OCI-LY7 (cell line): ENCODE measurements around the gene BBS9. TPM values are rescaled to one million over a fixed set of nuclear protein-coding genes. Genes with fewer than 3 reads are reported as not detected.

Experiments
- BruUV-seq: library from RNA; stranded (reverse); fragments of 400-500 nt; replicated peaks from 2 replicates; lab custom pipeline; 2021; lab: Mats Ljungman, UMichigan
- CTCF ChIA-PET: fragments of 300-600 bp; sonication (Branson Sonifier 250); formaldehyde crosslinking; loops from one replicate; lab custom pipeline; 2022; ENCODE audit warnings: antibody characterized with exemption; ENCODE audit not compliant: unreplicated experiment; lab: Charles Lee
- POLR2A ChIA-PET: fragments of 300-600 bp; sonication (Branson Sonifier 250); formaldehyde crosslinking; loops from one replicate; lab custom pipeline; 2022; ENCODE audit warnings: antibody characterized with exemption; lab: Charles Lee
- DNase-seq: peaks from one replicate; pipeline ENCODE4 v3.0.0-alpha.2; 2015; ENCODE audit warnings: low spot score
- H2AFZ ChIP-seq: fragments of 200-600 bp; sonication (generic), shearing (Covaris generic); 2 replicates; pipeline ENCODE4 v1.6.1; 2014; ENCODE audit warnings: mild to moderate bottlenecking, antibody characterized with exemption, low read length, moderate library complexity
- H3K27ac ChIP-seq: fragments of 200-600 bp; sonication (generic); 2 replicates; pipeline ENCODE4 v1.5.1; 2014; ENCODE audit warnings: mixed run types, low read depth, mild to moderate bottlenecking, moderate library complexity, low read length, inconsistent platforms; ENCODE audit not compliant: poor library complexity, severe bottlenecking
- H3K36me3 ChIP-seq: fragments of 200-600 bp; sonication (generic); 2 replicates; pipeline ENCODE4 v1.6.1; 2014; ENCODE audit warnings: mild to moderate bottlenecking, antibody characterized with exemption, low read length, moderate library complexity, mixed read lengths; ENCODE audit not compliant: insufficient read depth
- H3K4me1 ChIP-seq: fragments of 200-600 bp; sonication (generic); 2 replicates; pipeline ENCODE4 v1.5.1; 2014; ENCODE audit warnings: mild to moderate bottlenecking, low read length; ENCODE audit not compliant: insufficient read depth, poor library complexity, severe bottlenecking
- H3K4me2 ChIP-seq: fragments of 200-600 bp; sonication (generic); 2 replicates; pipeline ENCODE4 v1.6.1; 2014; ENCODE audit warnings: mild to moderate bottlenecking, low read length
- H3K4me3 ChIP-seq: fragments of 200-600 bp; sonication (generic); 2 replicates; pipeline ENCODE4 v1.5.1; 2014; ENCODE audit warnings: mild to moderate bottlenecking, low read depth, low read length; ENCODE audit not compliant: poor library complexity, severe bottlenecking
- H3K79me2 ChIP-seq: fragments of 200-600 bp; sonication (generic); 2 replicates; pipeline ENCODE4 v1.6.1; 2016; ENCODE audit warnings: low read depth, mild to moderate bottlenecking, low read length, moderate library complexity, mixed read lengths; ENCODE audit not compliant: insufficient read depth
- H3K9me2 ChIP-seq: fragments of 200-600 bp; sonication (generic); 2 replicates; pipeline ENCODE4 v1.6.1; 2016; ENCODE audit warnings: mild to moderate bottlenecking, low read length, mixed read lengths; ENCODE audit not compliant: insufficient read depth
- H3K9me3 ChIP-seq: fragments of 200-600 bp; sonication (generic); 2 replicates; pipeline ENCODE4 v1.6.1; 2014; ENCODE audit warnings: mild to moderate bottlenecking, mixed run types, low read length, mixed read lengths
- H4K20me1 ChIP-seq: fragments of 200-600 bp; sonication (generic); 2 replicates; pipeline ENCODE4 v1.6.1; 2014; ENCODE audit warnings: mild to moderate bottlenecking, antibody characterized with exemption, low read length, moderate library complexity, mixed read lengths; ENCODE audit not compliant: insufficient read depth
- CTCF ChIP-seq: fragments of 200-600 bp; sonication (generic); conservative IDR thresholded peaks from 2 replicates; pipeline ENCODE4 v1.5.1; 2014; ENCODE audit warnings: mild to moderate bottlenecking, antibody characterized with exemption, low read length, moderate library complexity, mixed read lengths
- EZH2phosphoT487 ChIP-seq: fragments of 200-600 bp; sonication (generic); IDR thresholded peaks from 2 replicates; pipeline ENCODE4 v1.6.1; 2018; ENCODE audit warnings: low read depth, borderline replicate concordance, mild to moderate bottlenecking, mixed run types, antibody characterized with exemption, low read length, moderate library complexity, mixed read lengths
- intact Hi-C: fragments of 100-400 bp; cut with micrococcal nuclease; formaldehyde crosslinking; loops from one replicate; pipeline ENCODE4 v1.10.0; 2022; ENCODE audit not compliant: unreplicated experiment
- total RNA-seq, 2 experiments: library from RNA; depleted of rRNA in 1 of 2; stranded (reverse); fragments of >200 nt in 1 of 2; shearing (Covaris generic) in 1 of 2; gene quantifications; 2 replicates each; pipeline ENCODE4 v1.2.3, GENCODE V29; 2014 to 2022

BBS9 gene
- total RNA-seq, 2 experiments from 2014 or later, result 6.8 to 14.8 TPM

- POLR2A ChIA-PET, result interaction anchor here (0.5 to 1.3 kb wide), 3 partner anchors 19 to 963 kb away, joined by 3 to 5 read pairs (median 3); no protein-coding TSS in a partner anchor
- TF ChIP-seq CTCF (no peak), EZH2phosphoT487 (no peak)
- H3K79me2 ChIP-seq, result no peaks in the 10 kb centered on the region
Measured at GRCh38 chr7:33623267-33623666, 493.9 kb downstream of the BBS9 start.

GRCh38 chr7:33624215-33624614 lies 494.9 kb downstream of the BBS9 start:
- H4K20me1 ChIP-seq, result no peaks in the 10 kb centered on the region
- no peaks in the 10 kb centered on the region for H3K79me2 ChIP-seq
- H3K27ac ChIP-seq, result no peak overlapping the region
- peaks cover 8% of the 10 kb centered on the region for H3K9me3 ChIP-seq
- no peaks in the 10 kb centered on the region for H3K9me2 ChIP-seq
- no peaks in the 10 kb centered on the region for H3K36me3 ChIP-seq
- CTCF ChIA-PET, result no interaction called here
- intact Hi-C loops, result no loop called here
- H3K4me3 ChIP-seq, result no peak overlapping the region
- POLR2A ChIA-PET, result interaction anchor here (0.6 kb wide), 1 partner anchor 43 kb away, joined by 3 read pairs; no protein-coding TSS in a partner anchor
- no peak for DNase-seq
- H3K4me2 ChIP-seq, result no peak overlapping the region
- no TSS peak for BruUV-seq
- H2AFZ ChIP-seq, result no peak overlapping the region
- no peaks in the 10 kb centered on the region for H3K4me1 ChIP-seq
- TF ChIP-seq EZH2phosphoT487 (no peak), CTCF (no peak)

More at GRCh38 chr7:33623267-33623666, 493.9 kb downstream of the BBS9 start:
- Histone ChIP-seq H3K27ac (no peak overlapping the region), H3K9me3 (peaks cover 8% of the 10 kb centered on the region), H3K36me3 (no peaks in the 10 kb centered on the region), H2AFZ (no peak overlapping the region), H3K4me3 (no peak overlapping the region), H3K4me1 (no peaks in the 10 kb centered on the region), H3K9me2 (no peaks in the 10 kb centered on the region), H4K20me1 (no peaks in the 10 kb centered on the region), H3K4me2 (no peak overlapping the region)
- no TSS peak for BruUV-seq
- no peak for DNase-seq
- CTCF ChIA-PET, result no interaction called here
- intact Hi-C loops, result no loop called here

- intact Hi-C loops, result no loop called here
- H2AFZ ChIP-seq, result no peak overlapping the region
- BruUV-seq, result no TSS peak
- no peaks in the 10 kb centered on the region for H4K20me1 ChIP-seq
- H3K79me2 ChIP-seq, result no peaks in the 10 kb centered on the region
- ChIA-PET POLR2A (no interaction called here), CTCF (no interaction called here)
- TF ChIP-seq CTCF, result no peak
- no peak for TF ChIP-seq EZH2phosphoT487
- no peak overlapping the region for H3K4me2 ChIP-seq
- H3K36me3 ChIP-seq, result no peaks in the 10 kb centered on the region
- no peak overlapping the region for H3K27ac ChIP-seq
- no peaks in the 10 kb centered on the region for H3K9me2 ChIP-seq
- H3K4me3 ChIP-seq, result no peak overlapping the region
- no peaks in the 10 kb centered on the region for H3K9me3 ChIP-seq
- DNase-seq, result no peak
- H3K4me1 ChIP-seq, result no peaks in the 10 kb centered on the region
Measured at GRCh38 chr7:33626869-33627268, 497.5 kb downstream of the BBS9 start.
